Keratinocyte (primary cell): ENCODE data around the gene POU3F1.

ENCODE experiments used
- EZH2 ChIP-seq: IDR thresholded peaks from one replicate; pipeline ENCODE4 v1.6.1; 2012; ENCODE audit warnings: inconsistent platforms, mild to moderate bottlenecking, low read length, moderate library complexity
- TF ChIP-seq, protein P1 (sequence below), 3 experiments: IDR thresholded peaks in 1 of 3; conservative IDR thresholded peaks in 1 of 3; optimal IDR thresholded peaks in 1 of 3; 2 replicates in 2 of 3; 3 replicates in 1 of 3; pipeline versions ENCODE3 to v1.5.1; 2011; ENCODE audit warnings: low read length in 3 of 3, mild to moderate bottlenecking in 3 of 3, moderate library complexity in 2 of 3, control low read depth in 1 of 3, inconsistent platforms in 1 of 3; ENCODE audit not compliant: insufficient read depth in 2 of 3; ENCODE audit errors: extremely low read depth in 1 of 3

DNA sequence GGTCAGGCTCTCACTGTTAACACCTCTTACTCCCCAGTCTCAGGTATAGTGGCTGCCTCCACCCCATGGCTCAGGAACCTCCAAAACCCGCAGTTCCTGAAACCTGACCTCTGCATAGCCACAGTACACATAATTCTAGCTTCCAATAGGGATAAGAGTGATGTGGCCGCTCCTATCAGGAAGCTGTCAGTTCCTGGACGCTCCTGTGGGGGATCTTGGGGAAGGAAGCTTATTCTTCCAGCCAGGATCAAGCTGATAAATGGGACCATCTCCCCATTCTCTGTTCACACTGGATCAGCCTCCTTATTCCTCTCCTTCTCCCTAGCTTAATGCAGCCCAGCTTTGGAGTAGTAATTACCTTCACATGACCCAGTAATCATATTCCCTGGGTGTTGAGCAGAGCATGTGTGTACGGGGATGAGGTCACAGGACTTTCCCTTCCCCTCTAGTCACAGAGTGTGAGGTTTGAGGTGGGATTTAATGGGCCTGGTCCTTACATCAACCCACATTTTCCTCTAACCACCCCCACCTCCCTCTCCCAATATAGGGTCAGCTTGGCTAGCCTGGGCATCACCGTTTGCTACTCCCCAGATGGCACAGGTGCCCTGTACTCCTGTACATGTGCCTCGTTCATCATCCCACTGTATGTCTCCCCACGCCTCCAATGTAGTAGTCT, 7.0 kb upstream of the POU3F1 start:
- TF ChIP-seq, protein P1, sequence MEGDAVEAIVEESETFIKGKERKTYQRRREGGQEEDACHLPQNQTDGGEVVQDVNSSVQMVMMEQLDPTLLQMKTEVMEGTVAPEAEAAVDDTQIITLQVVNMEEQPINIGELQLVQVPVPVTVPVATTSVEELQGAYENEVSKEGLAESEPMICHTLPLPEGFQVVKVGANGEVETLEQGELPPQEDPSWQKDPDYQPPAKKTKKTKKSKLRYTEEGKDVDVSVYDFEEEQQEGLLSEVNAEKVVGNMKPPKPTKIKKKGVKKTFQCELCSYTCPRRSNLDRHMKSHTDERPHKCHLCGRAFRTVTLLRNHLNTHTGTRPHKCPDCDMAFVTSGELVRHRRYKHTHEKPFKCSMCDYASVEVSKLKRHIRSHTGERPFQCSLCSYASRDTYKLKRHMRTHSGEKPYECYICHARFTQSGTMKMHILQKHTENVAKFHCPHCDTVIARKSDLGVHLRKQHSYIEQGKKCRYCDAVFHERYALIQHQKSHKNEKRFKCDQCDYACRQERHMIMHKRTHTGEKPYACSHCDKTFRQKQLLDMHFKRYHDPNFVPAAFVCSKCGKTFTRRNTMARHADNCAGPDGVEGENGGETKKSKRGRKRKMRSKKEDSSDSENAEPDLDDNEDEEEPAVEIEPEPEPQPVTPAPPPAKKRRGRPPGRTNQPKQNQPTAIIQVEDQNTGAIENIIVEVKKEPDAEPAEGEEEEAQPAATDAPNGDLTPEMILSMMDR (optimal IDR thresholded peaks at IDR 0.05 in 1 of 3, IDR thresholded peaks at IDR 0.05 in 1 of 3, conservative IDR thresholded peaks at IDR 0.05 in 1 of 3; ENCODE audit: extremely low read depth in 1 of 3, insufficient read depth in 2 of 3, low read length in 3 of 3) = no peak
- no peak for TF ChIP-seq EZH2
